Keratinocyte (primary cell): ENCODE data around the gene ERBB4.

Experiments
- EZH2 ChIP-seq: IDR thresholded peaks from one replicate; pipeline ENCODE4 v1.6.1; 2012; ENCODE audit warnings: inconsistent platforms, mild to moderate bottlenecking, low read length, moderate library complexity
- TF ChIP-seq, protein P1 (sequence below), 3 experiments: IDR thresholded peaks in 1 of 3; conservative IDR thresholded peaks in 1 of 3; optimal IDR thresholded peaks in 1 of 3; 2 replicates in 2 of 3; 3 replicates in 1 of 3; pipeline versions ENCODE3 to v1.5.1; 2011; ENCODE audit warnings: low read length in 3 of 3, mild to moderate bottlenecking in 3 of 3, moderate library complexity in 2 of 3, control low read depth in 1 of 3, inconsistent platforms in 1 of 3; ENCODE audit not compliant: insufficient read depth in 2 of 3; ENCODE audit errors: extremely low read depth in 1 of 3

DNA sequence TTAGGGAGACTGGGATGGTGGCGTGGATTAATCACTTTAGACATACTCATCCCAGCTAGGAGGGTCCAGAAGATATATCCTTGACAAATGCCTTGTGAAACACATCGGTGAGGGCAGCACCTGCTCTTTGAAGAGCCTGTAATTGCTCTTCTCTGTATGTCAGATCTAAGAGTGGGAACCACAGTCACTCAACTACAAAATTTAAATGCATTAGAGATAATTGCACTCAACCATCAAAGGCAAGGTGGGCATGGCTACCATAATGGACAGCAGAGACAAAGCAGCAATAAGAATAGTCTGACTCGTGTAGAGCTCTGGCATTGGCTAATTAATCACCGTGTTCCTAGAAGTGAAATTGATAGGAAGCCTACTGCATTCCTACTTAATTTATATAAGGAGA is 96.8 kb downstream of the ERBB4 start:
- TF ChIP-seq, protein P1, sequence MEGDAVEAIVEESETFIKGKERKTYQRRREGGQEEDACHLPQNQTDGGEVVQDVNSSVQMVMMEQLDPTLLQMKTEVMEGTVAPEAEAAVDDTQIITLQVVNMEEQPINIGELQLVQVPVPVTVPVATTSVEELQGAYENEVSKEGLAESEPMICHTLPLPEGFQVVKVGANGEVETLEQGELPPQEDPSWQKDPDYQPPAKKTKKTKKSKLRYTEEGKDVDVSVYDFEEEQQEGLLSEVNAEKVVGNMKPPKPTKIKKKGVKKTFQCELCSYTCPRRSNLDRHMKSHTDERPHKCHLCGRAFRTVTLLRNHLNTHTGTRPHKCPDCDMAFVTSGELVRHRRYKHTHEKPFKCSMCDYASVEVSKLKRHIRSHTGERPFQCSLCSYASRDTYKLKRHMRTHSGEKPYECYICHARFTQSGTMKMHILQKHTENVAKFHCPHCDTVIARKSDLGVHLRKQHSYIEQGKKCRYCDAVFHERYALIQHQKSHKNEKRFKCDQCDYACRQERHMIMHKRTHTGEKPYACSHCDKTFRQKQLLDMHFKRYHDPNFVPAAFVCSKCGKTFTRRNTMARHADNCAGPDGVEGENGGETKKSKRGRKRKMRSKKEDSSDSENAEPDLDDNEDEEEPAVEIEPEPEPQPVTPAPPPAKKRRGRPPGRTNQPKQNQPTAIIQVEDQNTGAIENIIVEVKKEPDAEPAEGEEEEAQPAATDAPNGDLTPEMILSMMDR (optimal IDR thresholded peaks at IDR 0.05 in 1 of 3, IDR thresholded peaks at IDR 0.05 in 1 of 3, conservative IDR thresholded peaks at IDR 0.05 in 1 of 3; ENCODE audit: extremely low read depth in 1 of 3, insufficient read depth in 2 of 3, low read length in 3 of 3), result no peak
- TF ChIP-seq EZH2, result no peak
